Subcutaneous adipose tissue (tissue), 4 donors: Measurements from ENCODE around the gene GP1BB. TPM values are rescaled to one million over a fixed set of nuclear protein-coding genes. Genes with fewer than 3 reads are reported as not detected.

Experiments used
- total RNA-seq, 4 donors: library from RNA; depleted of rRNA; stranded (reverse); fragments of >200 nt; gene quantifications; one replicate each; pipeline ENCODE4 v1.1.0, GENCODE V29; 2016
- TF ChIP-seq, protein P1 (sequence below): fragments of 450-650 bp; IDR thresholded peaks from one replicate; pipeline ENCODE4 v1.5.1; 2016; ENCODE audit warnings: low read depth, mild to moderate bottlenecking, control low read depth, antibody characterized with exemption, moderate library complexity

Gene GP1BB
- total RNA-seq, 4 donors from 2014 or later: 0.34 to 2.8 (median 1.5) TPM; not detected in 1

DNA sequence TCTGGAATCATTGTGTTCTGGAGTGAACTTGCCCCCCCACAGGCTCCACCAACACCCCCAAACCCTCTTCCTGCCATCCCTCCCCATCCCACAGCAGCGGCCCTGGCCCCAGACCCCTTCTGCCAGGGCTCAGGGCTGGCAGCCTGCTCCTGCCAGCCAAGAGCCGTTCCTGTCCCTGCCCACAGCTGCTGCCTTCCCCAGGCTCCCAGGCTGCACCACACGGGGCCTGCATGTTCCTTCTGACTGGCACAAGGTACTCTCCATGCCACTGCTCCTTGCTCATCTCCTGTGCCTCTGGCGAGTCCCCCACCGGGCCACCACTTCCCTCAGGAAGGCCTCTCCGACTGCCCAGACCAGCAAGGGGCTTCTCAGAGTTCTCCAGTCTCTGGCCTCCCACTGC lies 4.9 kb downstream of the GP1BB start:
- TF ChIP-seq, protein P1, sequence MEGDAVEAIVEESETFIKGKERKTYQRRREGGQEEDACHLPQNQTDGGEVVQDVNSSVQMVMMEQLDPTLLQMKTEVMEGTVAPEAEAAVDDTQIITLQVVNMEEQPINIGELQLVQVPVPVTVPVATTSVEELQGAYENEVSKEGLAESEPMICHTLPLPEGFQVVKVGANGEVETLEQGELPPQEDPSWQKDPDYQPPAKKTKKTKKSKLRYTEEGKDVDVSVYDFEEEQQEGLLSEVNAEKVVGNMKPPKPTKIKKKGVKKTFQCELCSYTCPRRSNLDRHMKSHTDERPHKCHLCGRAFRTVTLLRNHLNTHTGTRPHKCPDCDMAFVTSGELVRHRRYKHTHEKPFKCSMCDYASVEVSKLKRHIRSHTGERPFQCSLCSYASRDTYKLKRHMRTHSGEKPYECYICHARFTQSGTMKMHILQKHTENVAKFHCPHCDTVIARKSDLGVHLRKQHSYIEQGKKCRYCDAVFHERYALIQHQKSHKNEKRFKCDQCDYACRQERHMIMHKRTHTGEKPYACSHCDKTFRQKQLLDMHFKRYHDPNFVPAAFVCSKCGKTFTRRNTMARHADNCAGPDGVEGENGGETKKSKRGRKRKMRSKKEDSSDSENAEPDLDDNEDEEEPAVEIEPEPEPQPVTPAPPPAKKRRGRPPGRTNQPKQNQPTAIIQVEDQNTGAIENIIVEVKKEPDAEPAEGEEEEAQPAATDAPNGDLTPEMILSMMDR: no peak

DNA sequence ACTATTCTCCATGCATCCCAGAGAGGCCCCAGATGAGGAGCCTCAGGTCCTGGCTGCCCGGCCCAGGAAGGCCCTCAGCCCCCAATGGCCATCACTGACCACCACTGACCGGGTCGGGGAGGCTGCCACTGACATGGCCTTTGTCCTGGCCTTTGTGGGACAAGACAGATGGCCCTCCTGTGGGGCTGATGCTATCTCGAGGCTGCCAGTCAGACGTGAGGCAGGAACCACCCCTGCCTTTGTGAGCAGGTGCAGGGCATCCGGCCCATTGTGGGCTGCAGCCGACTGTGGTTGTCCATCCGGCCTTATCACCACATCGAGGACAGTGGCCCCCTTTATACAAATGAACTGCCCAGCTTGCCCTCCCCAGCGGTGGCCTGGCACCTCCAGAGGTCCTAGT lies 5.5 kb downstream of the GP1BB start:
- TF ChIP-seq, protein P1: no peak

DNA sequence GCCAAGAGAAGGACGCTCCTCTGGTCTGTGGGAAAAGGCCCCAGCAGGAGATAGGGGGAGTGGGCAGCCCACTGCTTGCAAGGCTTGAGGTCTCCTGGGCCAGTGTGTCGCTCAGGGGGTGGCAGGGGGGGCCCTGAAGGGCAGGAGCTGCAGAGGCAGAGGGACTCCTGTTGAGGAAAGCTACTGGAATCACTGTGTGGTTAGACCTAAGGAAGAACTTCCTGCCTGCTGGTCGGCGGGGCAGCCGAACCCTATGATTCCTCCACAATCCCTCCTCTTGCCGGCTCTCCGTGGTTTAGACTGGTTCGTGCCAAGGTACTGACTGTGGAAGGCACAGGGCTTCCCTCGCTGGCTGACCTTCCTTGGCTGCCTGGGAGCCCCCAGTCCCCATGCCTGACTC lies 6.2 kb downstream of the GP1BB start:
- TF ChIP-seq, protein P1: no peak

DNA sequence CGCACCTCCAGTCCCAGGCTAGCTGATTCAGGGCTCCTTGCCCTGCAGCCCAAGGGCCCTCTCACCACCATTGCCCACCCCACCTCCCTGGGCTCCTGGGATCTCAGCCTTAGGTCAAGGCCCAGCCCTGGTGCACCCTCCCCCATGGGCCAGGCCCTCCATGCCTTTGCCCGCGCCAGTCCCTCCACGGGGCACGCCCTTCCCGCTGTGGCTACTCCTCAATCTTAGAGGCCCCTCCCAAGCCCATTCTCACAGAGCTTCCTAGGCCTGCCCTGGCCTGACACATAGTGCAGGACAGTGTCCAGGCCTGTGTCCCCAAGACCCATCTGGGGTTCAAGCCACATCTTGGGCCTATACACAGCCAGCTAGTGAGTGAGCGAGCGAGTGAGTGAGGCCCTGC lies 6.9 kb downstream of the GP1BB start:
- TF ChIP-seq, protein P1: no peak

DNA sequence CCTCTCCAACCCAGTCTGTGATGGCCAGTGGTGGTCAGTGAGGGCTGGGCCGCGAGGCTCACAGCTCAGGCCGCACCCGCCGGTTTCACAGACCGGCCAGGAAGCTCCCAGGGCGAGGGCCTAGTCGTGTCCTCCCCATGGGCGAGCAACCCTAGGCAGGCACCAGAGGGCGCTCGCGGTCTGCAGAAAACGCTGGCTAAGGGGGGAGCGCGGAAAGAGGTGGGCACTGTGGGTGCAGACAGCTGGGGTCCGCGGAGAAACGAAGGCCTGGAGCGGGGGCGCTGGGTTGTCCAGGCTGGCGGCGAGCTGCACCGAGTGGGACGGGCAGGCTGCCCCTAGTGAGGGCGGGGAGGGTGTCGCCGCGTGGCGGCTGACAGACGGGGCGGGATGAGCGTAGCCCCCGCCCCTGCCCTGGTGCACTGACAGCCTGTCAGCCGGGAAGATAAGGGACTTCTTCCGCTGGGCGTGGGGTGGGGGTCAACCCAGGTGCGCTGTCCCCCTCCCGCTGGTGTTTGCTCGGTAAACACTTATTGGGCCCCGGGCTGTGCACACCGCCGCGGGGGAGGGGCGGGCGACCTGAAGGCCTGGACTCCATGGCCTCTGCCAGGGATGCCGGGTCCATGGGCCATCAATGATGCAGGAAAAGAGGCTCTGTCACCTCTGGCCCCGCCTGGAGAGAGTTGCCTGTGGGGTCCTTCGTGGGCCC lies 7.5 kb downstream of the GP1BB start:
- TF ChIP-seq, protein P1: no peak

DNA sequence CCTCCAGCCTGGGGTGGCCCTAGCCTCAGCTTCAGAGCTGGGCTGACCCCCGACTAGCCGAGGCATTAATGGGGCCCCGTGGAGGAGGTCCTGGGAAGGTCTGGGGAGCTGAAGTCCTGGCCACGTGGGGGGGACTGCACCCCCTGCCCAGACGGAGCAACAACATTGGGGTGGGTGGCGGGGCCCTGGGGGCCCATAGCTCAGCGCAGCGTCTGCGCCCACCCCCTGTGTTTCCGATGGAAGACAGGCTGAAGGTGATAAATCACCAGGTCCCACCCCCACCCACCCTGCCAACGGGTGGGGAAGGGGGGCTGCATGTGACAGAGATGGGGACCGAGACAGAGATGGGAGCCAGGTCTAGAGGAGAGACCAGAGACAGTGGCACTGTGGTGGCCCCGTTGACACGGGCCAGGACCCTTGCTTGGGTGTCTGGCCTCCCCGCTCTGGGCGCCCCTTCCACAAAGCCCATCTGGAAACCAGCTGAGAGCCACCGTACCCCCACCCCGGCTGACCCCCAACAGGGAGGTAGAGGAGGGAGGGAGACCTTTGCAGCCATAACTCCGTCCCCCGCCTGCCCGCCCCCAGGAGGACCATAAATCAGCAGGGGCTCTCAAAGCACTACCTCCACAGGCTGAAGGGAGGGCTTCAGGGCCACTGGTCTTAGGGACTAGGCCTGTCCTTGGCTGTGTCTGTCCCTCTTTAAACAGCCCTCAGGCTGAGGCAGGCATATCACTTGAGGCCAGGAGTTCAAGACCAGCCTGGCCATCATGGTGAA lies 8.2 kb downstream of the GP1BB start:
- TF ChIP-seq, protein P1: no peak

DNA sequence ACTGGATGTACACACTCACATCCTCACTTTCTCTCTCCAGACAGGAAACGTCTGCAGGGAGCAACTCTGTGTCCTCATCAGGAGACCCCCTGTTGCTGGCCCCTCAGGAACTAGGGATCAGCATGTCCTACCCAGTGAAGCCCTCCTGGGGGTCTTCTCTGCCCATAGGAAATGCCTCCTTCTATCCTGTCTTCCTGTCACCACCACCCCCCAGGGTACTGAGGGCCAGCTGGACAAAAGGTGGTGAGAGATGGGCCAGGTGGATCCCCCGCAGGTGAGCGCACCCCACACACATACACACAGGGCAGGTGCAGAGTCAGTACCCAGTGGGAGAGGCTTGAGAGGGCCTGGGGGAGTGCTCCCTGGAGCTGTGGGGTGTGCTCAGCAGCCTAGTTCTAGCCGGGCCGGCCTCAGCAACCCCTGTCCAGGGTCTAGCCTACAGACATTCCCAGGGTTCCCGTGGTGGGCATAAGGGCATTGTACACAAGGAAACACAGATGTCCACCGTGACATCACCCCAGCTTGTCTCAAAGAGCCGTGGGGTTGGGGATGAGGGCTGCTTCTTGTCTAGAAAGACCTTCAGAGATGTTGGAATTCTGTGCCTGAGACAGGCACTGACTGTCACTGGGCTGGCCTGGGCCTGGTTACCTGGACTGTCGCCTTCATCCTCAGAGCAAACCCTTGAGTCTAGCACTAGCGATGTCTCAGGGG lies 9.2 kb downstream of the GP1BB start:
- TF ChIP-seq, protein P1: no peak
